HepG2 (cell line): ENCODE measurements around the gene HEMK1. TPM values are rescaled to one million over a fixed set of nuclear protein-coding genes. Genes with fewer than 3 reads are reported as not detected.
A peak's percentile ranks its signal among the peaks of the same experiment; 100 is the strongest.

ENCODE experiments used
- ATM ChIP-seq: fragments of 450-650 bp; IDR thresholded peaks from 2 replicates; pipeline ENCODE4 v1.7.1; 2017; ENCODE audit warnings: mild to moderate bottlenecking, borderline replicate concordance
- CREM ChIP-seq, 2 experiments: sonication (generic) in 1 of 2; formaldehyde crosslinking in 1 of 2; IDR thresholded peaks; 2 replicates each; pipeline versions ENCODE4 v1.4.0 to v1.6.1; 2016 to 2020; ENCODE audit warnings: antibody characterized with exemption in 1 of 2, mild to moderate bottlenecking in 1 of 2, missing genetic modification reagents in 1 of 2
- MLX ChIP-seq: IDR thresholded peaks from 2 replicates; pipeline ENCODE4 v1.6.1; 2016
- MZF1 ChIP-seq: sonication (generic); formaldehyde crosslinking; IDR thresholded peaks from 2 replicates; pipeline ENCODE4 v1.8.1; 2023; ENCODE audit warnings: mild to moderate bottlenecking, missing genetic modification reagents, borderline replicate concordance
- PHF8 ChIP-seq: sonication (generic); formaldehyde crosslinking; IDR thresholded peaks from 2 replicates; pipeline ENCODE4 v1.5.0; 2020; ENCODE audit warnings: missing genetic modification reagents
- PREB ChIP-seq: sonication (generic); formaldehyde crosslinking; IDR thresholded peaks from 2 replicates; pipeline ENCODE4 v1.4.0; 2020; ENCODE audit warnings: missing genetic modification reagents
- RBM39 ChIP-seq: fragments of 200-400 bp; formaldehyde crosslinking; IDR thresholded peaks from one replicate; pipeline ENCODE4 v1.6.1; 2018; ENCODE audit warnings: antibody characterized with exemption, mild to moderate bottlenecking, low read depth, low read length; ENCODE audit not compliant: poor library complexity, severe bottlenecking
- RFXAP ChIP-seq: sonication (generic); formaldehyde crosslinking; IDR thresholded peaks from 2 replicates; pipeline ENCODE4 v1.4.0; 2020; ENCODE audit warnings: missing genetic modification reagents, borderline replicate concordance
- RXRA ChIP-seq: sonication (generic); formaldehyde crosslinking; IDR thresholded peaks from 2 replicates; pipeline ENCODE4 v1.5.1; 2020; ENCODE audit warnings: missing genetic modification reagents
- SP5 ChIP-seq: IDR thresholded peaks from 2 replicates; pipeline ENCODE4 v1.6.1; 2016; ENCODE audit warnings: low read depth, borderline replicate concordance
- ZNF362 ChIP-seq: sonication (generic); formaldehyde crosslinking; IDR thresholded peaks from 2 replicates; pipeline ENCODE4 v1.4.0; 2020; ENCODE audit warnings: missing genetic modification reagents, mild to moderate bottlenecking, borderline replicate concordance
- ZNF777 ChIP-seq: sonication (generic); formaldehyde crosslinking; IDR thresholded peaks from 2 replicates; pipeline ENCODE4 v1.4.0; 2020; ENCODE audit warnings: missing genetic modification reagents
- polyA plus RNA-seq, 8 experiments: library from polyadenylated mRNA; depleted of rRNA in 3 of 8; stranded (reverse) in 7 of 8; unstranded in 1 of 8; fragments of >200 nt; fragmentation: Illumina TruSeq in 4 of 8; extraction: Trizol in 4 of 8; gene quantifications; 2 replicates each; pipeline versions ENCODE4 v1.2.1 to v1.2.3, GENCODE V29; 2011 to 2016; ENCODE audit warnings: low read depth in 4 of 8, missing spikeins in 1 of 8, mixed read lengths in 1 of 8; ENCODE audit not compliant: insufficient read depth in 1 of 8
- total RNA-seq, 5 experiments: library from RNA; depleted of rRNA; stranded (reverse); fragments of >200 nt; fragmentation: Illumina TruSeq; extraction: Trizol; gene quantifications; 2 replicates each; pipeline ENCODE4 v1.2.3, GENCODE V29; 2016; ENCODE audit warnings: low read depth in 1 of 5
- TF ChIP-seq, protein P1 (sequence below), 2 experiments: fragments of 450-650 bp in 1 of 2; sonication (generic) in 1 of 2; formaldehyde crosslinking in 1 of 2; IDR thresholded peaks; 2 replicates each; pipeline versions ENCODE4 v1.6.1 to v1.8.0; 2016 to 2022; ENCODE audit warnings: antibody characterized with exemption in 1 of 2, mild to moderate bottlenecking in 1 of 2, missing genetic modification reagents in 1 of 2
- TF ChIP-seq, protein P2 (sequence below): sonication (generic); formaldehyde crosslinking; IDR thresholded peaks from 2 replicates; pipeline ENCODE4 v1.8.0; 2022; ENCODE audit warnings: missing genetic modification reagents, mild to moderate bottlenecking, inconsistent platforms, borderline replicate concordance

Gene HEMK1
- total and polyA plus RNA-seq, 2 of the 13 experiments (the other 11 are each of a cell fraction or from before 2014, with no cell fraction given), result 9.8 to 12.6 TPM

DNA sequence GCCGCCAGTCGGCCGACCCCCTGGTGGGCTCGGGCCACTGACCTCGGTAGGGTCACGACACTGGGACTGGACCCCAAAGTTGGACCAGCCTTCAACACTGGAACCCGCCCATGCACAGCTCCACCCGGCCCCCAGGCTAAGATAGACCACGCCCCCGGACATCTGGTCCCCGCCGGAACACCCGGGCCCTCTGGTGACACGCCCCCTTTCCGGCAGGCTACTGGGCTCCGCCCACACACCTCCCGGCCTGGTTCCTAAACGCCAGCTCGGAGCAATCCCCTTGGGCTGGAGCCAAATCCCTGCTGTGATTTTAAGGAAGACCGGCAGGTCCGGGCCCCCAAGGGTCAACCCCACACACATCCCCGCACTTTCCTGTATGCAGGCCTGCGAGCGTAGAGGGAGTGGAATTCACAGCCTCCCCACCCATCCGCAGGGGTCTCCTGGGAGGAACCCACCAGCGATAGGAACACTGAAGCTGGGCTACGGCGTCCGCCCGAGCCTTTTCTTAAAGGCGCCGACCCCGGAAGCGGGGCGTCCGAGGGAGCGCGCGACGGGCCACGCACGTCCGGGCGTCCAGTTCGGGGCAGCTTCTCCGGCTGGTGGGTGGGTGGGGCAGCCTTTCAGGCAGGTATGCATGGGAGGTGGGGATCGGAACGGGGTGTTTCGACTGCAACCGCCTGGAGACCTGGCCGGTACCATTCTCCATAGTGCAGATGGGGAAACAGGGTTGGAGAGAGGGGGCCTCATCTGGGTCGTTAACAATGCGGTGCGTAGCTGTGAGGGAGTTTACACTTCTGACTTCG is at the start of gene HEMK1 (continued):
- TF ChIP-seq, protein P1, sequence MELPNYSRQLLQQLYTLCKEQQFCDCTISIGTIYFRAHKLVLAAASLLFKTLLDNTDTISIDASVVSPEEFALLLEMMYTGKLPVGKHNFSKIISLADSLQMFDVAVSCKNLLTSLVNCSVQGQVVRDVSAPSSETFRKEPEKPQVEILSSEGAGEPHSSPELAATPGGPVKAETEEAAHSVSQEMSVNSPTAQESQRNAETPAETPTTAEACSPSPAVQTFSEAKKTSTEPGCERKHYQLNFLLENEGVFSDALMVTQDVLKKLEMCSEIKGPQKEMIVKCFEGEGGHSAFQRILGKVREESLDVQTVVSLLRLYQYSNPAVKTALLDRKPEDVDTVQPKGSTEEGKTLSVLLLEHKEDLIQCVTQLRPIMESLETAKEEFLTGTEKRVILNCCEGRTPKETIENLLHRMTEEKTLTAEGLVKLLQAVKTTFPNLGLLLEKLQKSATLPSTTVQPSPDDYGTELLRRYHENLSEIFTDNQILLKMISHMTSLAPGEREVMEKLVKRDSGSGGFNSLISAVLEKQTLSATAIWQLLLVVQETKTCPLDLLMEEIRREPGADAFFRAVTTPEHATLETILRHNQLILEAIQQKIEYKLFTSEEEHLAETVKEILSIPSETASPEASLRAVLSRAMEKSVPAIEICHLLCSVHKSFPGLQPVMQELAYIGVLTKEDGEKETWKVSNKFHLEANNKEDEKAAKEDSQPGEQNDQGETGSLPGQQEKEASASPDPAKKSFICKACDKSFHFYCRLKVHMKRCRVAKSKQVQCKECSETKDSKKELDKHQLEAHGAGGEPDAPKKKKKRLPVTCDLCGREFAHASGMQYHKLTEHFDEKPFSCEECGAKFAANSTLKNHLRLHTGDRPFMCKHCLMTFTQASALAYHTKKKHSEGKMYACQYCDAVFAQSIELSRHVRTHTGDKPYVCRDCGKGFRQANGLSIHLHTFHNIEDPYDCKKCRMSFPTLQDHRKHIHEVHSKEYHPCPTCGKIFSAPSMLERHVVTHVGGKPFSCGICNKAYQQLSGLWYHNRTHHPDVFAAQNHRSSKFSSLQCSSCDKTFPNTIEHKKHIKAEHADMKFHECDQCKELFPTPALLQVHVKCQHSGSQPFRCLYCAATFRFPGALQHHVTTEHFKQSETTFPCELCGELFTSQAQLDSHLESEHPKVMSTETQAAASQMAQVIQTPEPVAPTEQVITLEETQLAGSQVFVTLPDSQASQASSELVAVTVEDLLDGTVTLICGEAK (IDR thresholded peaks at IDR 0.05), result peak; percentile 89
- TF ChIP-seq, protein P1 (CRISPR knock-in tag; IDR thresholded peaks at IDR 0.05), result peak; percentile 60; the same call in 1 of the 2 replicates
- TF ChIP-seq RFXAP (CRISPR knock-in tag) (no peak), RBM39 (peak; percentile 63), SP5 (CRISPR knock-in tag) (peak; percentile 62; the same call in 1 of the 2 replicates), PREB (no peak), ATM (no peak), RXRA (no peak), MLX (CRISPR knock-in tag) (0 out of 2 replicates have a peak, but pooled peaks have one; percentile 24), PHF8 (CRISPR knock-in tag) (peak; percentile 92), ZNF777 (CRISPR knock-in tag) (peak; percentile 53), ZNF362 (CRISPR knock-in tag) (0 out of 2 replicates have a peak, but pooled peaks have one; percentile 17), MZF1 (CRISPR knock-in tag) (no peak), CREM (IDR thresholded peaks at IDR 0.05) (peak; percentile 87), CREM (CRISPR knock-in tag; IDR thresholded peaks at IDR 0.05) (no peak)
- TF ChIP-seq, protein P2, sequence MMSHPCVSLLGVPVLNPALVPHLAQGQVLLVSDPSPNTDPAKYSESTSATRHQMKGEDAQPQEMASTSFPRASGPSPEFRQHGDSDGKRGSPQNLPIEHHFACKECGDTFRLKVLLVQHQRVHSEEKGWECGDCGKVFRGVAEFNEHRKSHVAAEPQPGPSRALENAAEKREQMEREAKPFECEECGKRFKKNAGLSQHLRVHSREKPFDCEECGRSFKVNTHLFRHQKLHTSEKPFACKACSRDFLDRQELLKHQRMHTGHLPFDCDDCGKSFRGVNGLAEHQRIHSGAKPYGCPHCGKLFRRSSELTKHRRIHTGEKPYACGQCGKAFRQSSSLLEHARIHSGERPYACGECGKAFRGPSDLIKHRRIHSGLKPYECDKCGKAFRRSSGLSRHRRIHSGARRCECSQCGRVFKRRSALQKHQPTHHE (CRISPR knock-in tag), result peak; percentile 82; the same call in 1 of the 2 replicates
